GM19324 (cell line): ENCODE results near the gene GRK6.

Source experiments
- ATAC-seq: cut with Tn5 transposase; IDR thresholded peaks from one replicate; pipeline ENCODE4 v1.9.1; 2021; ENCODE audit warnings: mild to moderate bottlenecking, moderate library complexity; ENCODE audit not compliant: unreplicated experiment, low FRiP score

GRK6 gene

GRCh38 chr5:177437623-177438022, 11.1 kb downstream of the GRK6 start:
- ATAC-seq = no peak

GRCh38 chr5:177438468-177438867, 12.0 kb downstream of the GRK6 start:
- no peak for ATAC-seq

- ATAC-seq = no peak
Observed at GRCh38 chr5:177439518-177440053, 13.1 kb downstream of the GRK6 start.

GRCh38 chr5:177440211-177440989, 13.9 kb downstream of the GRK6 start:
- no peak for ATAC-seq

- no peak for ATAC-seq
Observed at GRCh38 chr5:177440990-177441780, 14.7 kb downstream of the GRK6 start.

GRCh38 chr5:177442066-177442826, 15.8 kb downstream of the GRK6 start:
- no peak for ATAC-seq

DNA sequence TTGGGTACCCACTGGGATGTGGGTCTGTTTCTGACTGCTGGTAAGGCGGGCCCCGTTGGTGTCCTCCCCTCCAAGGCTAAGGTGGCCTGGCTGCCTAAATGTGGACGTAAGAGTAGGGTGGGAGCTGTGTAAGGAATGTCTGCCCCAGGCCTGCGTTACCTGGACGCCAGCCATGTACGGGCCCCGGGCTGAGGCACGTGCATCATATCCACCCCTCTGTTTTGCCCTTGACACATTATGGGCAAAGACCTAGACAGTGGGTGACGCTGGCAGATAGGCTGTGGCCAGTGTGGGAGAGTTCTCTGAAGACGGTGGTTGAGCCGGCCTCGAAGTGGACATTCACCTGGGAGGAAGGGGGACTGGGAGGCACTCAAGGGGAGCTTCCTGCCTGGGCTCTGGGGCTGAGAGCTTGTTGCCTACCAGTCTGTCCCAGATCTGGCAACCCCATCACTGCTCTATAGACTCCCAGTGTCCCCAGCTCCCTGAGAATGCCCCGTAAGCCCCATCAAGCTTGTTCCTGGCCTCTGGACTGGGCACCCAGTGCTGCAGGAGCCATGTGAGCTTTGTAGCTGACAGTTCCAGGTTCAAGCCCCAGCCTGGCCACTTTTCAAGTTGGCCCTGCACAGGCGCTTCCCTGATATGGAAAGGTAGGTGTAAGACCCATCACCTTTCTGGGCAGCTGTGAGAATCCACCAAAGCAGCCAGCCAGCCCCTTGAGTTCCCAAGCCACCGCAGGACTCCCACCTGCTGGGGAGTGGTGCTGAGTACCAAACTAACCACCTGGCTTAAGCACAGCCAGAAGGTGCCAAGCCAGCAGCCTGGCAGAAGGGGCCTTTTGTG, 16.9 kb downstream of the GRK6 start:
- no peak for ATAC-seq

DNA sequence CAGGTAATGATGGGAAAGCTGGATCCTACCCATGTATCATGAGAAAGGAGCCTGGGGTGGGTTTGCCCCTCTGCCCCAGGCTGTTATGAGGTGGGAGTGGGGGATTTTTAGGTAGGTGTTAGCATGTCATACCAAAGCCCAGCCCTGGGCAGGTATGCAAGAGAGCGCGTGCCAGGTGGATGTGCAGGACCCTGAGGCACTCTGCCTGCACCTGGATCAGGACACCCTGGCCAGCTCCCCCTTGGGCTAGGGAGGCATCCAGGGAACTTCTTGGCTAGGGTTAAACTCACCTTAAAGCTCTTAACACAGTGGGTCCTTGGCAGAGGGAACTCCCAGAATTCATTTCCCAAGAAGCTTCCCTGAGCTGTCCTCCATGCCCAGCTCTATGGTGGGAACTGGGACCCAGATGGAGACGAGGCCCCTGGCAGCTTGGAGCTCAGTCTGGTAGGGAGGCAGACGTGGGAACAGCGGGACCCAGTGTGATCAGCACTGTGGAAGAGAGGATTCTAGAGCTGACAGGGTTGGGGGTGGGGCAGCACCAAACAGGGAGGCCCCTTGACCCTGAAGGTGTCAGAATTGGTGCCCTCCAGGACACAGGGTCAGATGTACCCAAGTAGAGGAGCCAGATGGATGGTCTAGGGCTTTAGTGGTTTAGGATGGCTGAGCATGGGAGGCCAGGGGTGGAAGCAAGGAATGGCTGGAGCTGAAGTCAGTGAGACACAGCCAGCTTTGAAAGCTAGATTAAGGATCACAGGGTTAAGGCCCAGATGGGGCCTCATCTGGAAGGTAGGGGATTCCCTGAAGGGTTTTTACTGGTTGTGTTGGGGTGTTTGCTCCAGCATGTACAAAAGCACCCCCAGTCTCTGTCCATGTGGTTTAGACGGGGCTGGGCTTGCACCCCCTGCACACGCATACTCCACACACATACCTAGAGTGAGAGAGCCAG, 17.9 kb downstream of the GRK6 start:
- no peak for ATAC-seq

GRCh38 chr5:177445052-177445916, 18.8 kb downstream of the GRK6 start:
- no peak for ATAC-seq

DNA sequence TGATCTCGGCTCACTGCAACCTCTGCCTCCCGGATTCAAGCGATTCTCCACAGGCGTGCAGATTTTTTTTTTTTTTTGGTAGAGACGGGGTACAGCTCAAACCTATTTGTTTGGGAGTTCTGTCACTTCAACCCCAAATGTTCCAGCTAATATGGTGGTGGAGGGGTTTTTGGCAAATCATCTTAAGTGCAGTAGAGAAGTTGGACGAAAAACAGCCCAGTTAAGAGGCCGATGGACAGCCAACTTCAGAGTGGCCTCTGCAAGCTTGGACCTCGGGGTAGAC, 19.4 kb downstream of the GRK6 start:
- ATAC-seq = no peak

DNA sequence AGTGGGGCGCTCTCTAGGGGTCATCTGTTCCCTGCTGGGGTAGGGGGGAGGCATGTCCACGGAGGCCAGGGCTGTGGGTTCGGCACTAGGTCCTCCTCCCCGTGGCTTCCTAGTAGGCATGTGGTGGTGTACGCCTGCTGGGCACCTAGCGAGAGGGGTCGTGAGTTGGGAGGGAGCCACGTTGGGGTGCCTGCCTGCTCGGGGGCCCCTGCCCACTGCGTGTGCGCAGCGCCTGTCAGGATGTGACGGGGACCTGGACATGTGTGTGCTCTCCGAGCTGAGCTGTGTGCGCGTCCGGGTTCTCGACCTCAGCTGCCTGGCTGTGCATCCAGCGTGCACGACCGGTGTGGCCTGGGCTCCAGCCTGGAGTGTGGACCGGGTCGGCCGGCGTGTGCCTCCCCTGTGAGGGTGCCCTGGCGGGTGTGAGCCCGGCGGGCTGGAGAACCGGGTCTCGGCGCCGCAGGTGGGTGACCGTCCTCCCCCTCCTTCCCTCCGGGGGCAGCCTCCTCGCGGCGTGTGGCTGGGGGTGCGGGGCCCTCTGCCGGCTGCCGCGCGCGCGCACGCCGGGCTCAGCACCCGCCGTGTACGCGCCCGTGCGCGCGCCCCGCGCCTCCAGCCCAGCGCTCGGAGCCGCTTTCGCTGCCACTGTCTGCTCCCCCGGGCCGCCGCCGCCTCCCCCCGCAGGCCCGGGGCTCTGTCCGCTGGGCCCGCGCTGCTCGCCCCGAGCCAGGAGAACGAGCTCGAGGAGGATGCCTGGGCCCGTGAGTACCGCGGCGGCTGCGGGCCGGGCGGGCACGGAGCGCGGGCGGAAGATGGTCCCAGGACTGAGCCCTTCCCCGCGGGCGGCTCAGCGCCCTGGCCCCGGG, 20.0 kb downstream of the GRK6 start, which contains the start of gene PRR7:
PRR7 (plus strand) TSS at position 615 of the 866 bp plus-strand sequence. CDS start 8,254 bp downstream, outside the sequence.
- ATAC-seq = peak; percentile 56

- peak; percentile 20 for ATAC-seq
Observed at GRCh38 chr5:177447066-177447610, 20.7 kb downstream of the GRK6 start.

GRCh38 chr5:177447611-177448243, 21.3 kb downstream of the GRK6 start:
- no peak for ATAC-seq

DNA sequence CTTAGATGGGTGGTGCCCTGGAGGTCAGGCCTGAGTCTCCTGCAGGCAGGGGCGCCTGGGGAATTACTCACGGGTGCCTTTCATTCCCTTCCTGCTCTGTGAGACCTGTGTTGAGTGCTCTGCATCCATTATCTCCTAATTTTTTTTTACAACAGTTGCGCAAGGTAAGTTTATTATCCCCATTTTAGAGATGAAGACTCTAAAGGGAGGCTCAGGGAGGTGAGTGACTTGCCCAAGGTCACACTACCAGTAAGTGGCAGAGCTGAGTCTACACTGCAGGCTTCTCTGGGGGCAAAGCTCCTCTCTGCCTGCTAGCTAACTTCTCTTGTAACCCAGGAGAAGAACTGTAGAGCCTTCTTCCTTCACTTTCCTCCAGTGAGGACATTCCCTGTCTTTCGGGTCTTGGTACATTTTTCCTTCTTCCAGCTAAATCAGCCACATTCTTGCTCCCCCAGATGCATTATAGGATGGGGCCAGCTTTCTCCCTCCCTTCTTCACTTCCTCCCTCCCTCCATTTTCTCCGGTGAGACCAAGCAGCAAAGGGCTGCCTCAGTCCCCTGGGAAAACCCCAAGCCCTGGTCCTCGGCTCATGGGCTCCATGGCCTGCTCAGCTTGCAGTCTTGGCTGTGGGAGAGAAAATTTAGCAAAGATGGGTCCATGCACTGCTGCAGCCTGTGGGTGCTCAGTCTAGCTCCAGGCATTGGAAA, 21.9 kb downstream of the GRK6 start:
- ATAC-seq = no peak

- no peak for ATAC-seq
Observed at GRCh38 chr5:177449140-177450061, 22.9 kb downstream of the GRK6 start.
